NCI-H82 treated with DMSO at 0.1 percent for 48 hours (cell line): Measurements from ENCODE around the gene RAB11FIP3.
"Not testable (repeated sequence)": the region's sequence is repeated elsewhere in the genome, so short reads cannot be mapped to it uniquely, and the experiment has no call there.

Experiments
- DNase-seq: peaks from one replicate; lab custom pipeline; 2025; ENCODE audit not compliant: unreplicated experiment; lab: John Stamatoyannopoulos, UW

The RAB11FIP3 gene

GRCh38 chr16:460787-461186, 35.3 kb downstream of the RAB11FIP3 start:
- no peak for DNase-seq

- DNase-seq, result no peak
Measured at GRCh38 chr16:463071-463470, 37.6 kb downstream of the RAB11FIP3 start.

- DNase-seq, result no peak
Measured at GRCh38 chr16:466651-467050, 41.2 kb downstream of the RAB11FIP3 start.

- not testable (repeated sequence) for DNase-seq
Measured at GRCh38 chr16:467249-467871, 41.9 kb downstream of the RAB11FIP3 start.

GRCh38 chr16:468068-468821, 42.8 kb downstream of the RAB11FIP3 start:
- DNase-seq, result no peak

- DNase-seq, result not testable (repeated sequence)
Measured at GRCh38 chr16:469459-469858, 44.0 kb downstream of the RAB11FIP3 start.

GRCh38 chr16:470418-470817, 45.0 kb downstream of the RAB11FIP3 start:
- no peak for DNase-seq

- no peak for DNase-seq
Measured at GRCh38 chr16:471353-472198, 46.1 kb downstream of the RAB11FIP3 start.

- no peak for DNase-seq
Measured at GRCh38 chr16:472199-472504, 46.7 kb downstream of the RAB11FIP3 start.

GRCh38 chr16:473046-474043, 47.9 kb downstream of the RAB11FIP3 start:
- DNase-seq, result no peak

GRCh38 chr16:474420-475122, 49.1 kb downstream of the RAB11FIP3 start:
- no peak for DNase-seq

GRCh38 chr16:476039-476438, 50.6 kb downstream of the RAB11FIP3 start:
- no peak for DNase-seq

- no peak for DNase-seq
Measured at GRCh38 chr16:477301-478157, 52.1 kb downstream of the RAB11FIP3 start.

GRCh38 chr16:478287-478686, 52.8 kb downstream of the RAB11FIP3 start:
- not testable (repeated sequence) for DNase-seq

- DNase-seq, result no peak
Measured at GRCh38 chr16:482468-483185, 57.2 kb downstream of the RAB11FIP3 start.

- no peak for DNase-seq
Measured at GRCh38 chr16:483341-484075, 58.1 kb downstream of the RAB11FIP3 start.

- no peak for DNase-seq
Measured at GRCh38 chr16:489606-490005, 64.2 kb downstream of the RAB11FIP3 start.

GRCh38 chr16:490768-491167, 65.3 kb downstream of the RAB11FIP3 start:
- DNase-seq, result no peak
